Keratinocyte (primary cell): ENCODE data around the gene TMBIM4. TPM values are rescaled to one million over a fixed set of nuclear protein-coding genes. Genes with fewer than 3 reads are reported as not detected.

Source experiments
- DNase-seq: peaks from one replicate; pipeline ENCODE4 v3.0.0-alpha.2; 2011; ENCODE audit warnings: low read depth, missing footprints, low spot score
- FAIRE-seq: peaks from 2 replicates; lab custom pipeline; 2011; peaks lifted over from hg19 to GRCh38; lab: Jason Lieb, UNC
- H2AFZ ChIP-seq: 2 replicates; pipeline ENCODE4 v1.6.0; 2012; ENCODE audit warnings: low read length, control low read depth, inconsistent platforms; ENCODE audit not compliant: control insufficient read depth
- H3K27ac ChIP-seq: 2 replicates; pipeline ENCODE4 v1.5.1; 2011; ENCODE audit warnings: low read length; ENCODE audit not compliant: control insufficient read depth, insufficient read depth
- H3K27me3 ChIP-seq: 3 replicates; pipeline ENCODE4 v1.6.0; 2011; ENCODE audit warnings: low read length; ENCODE audit not compliant: control insufficient read depth, insufficient read depth; ENCODE audit errors: extremely low read depth
- H3K36me3 ChIP-seq, 2 experiments: 2 replicates in 1 of 2; 3 replicates in 1 of 2; pipeline ENCODE4 v1.5.1; 2011; ENCODE audit warnings: low read length in 2 of 2, mild to moderate bottlenecking in 1 of 2; ENCODE audit not compliant: control insufficient read depth in 2 of 2, insufficient read depth in 2 of 2; ENCODE audit errors: extremely low read depth in 1 of 2
- H3K4me1 ChIP-seq: 3 replicates; pipeline ENCODE4 v1.5.1; 2011; ENCODE audit warnings: low read length; ENCODE audit not compliant: control insufficient read depth, insufficient read depth; ENCODE audit errors: extremely low read depth
- H3K4me2 ChIP-seq: 3 replicates; pipeline ENCODE4 v1.6.0; 2011; ENCODE audit warnings: low read depth, low read length; ENCODE audit not compliant: control insufficient read depth, insufficient read depth; ENCODE audit errors: extremely low read depth
- H3K4me3 ChIP-seq, 3 experiments: fragments of 200-600 bp in 1 of 3; sonication (generic) in 1 of 3; 2 replicates in 2 of 3; 3 replicates in 1 of 3; pipeline ENCODE4 v1.5.1; 2011 to 2016; ENCODE audit warnings: low read length in 3 of 3, mild to moderate bottlenecking in 3 of 3, control low read depth in 2 of 3, inconsistent platforms in 1 of 3, low read depth in 1 of 3, mixed read lengths in 1 of 3, mixed run types in 1 of 3, moderate library complexity in 1 of 3; ENCODE audit not compliant: control insufficient read depth in 2 of 3, insufficient read depth in 2 of 3; ENCODE audit errors: extremely low read depth in 1 of 3
- H3K79me2 ChIP-seq: 2 replicates; pipeline ENCODE4 v1.6.0; 2012; ENCODE audit warnings: low read length; ENCODE audit not compliant: control insufficient read depth, insufficient read depth
- H3K9ac ChIP-seq: 3 replicates; pipeline ENCODE4 v1.6.0; 2011; ENCODE audit warnings: low read length; ENCODE audit not compliant: control insufficient read depth, insufficient read depth; ENCODE audit errors: extremely low read depth
- H3K9me1 ChIP-seq: 3 replicates; pipeline ENCODE4 v1.6.0; 2011; ENCODE audit warnings: low read length; ENCODE audit not compliant: control insufficient read depth, insufficient read depth; ENCODE audit errors: extremely low read depth
- H3K9me3 ChIP-seq: 2 replicates; pipeline ENCODE4 v1.5.1; 2012; ENCODE audit warnings: low read depth, low read length; ENCODE audit not compliant: control insufficient read depth
- H4K20me1 ChIP-seq: 3 replicates; pipeline ENCODE4 v1.6.0; 2011; ENCODE audit warnings: low read length; ENCODE audit not compliant: control insufficient read depth, insufficient read depth; ENCODE audit errors: extremely low read depth
- CTCF ChIP-seq, 3 experiments: IDR thresholded peaks in 1 of 3; conservative IDR thresholded peaks in 1 of 3; optimal IDR thresholded peaks in 1 of 3; 2 replicates in 2 of 3; 3 replicates in 1 of 3; pipeline versions ENCODE3 to v1.5.1; 2011; ENCODE audit warnings: low read length in 3 of 3, mild to moderate bottlenecking in 3 of 3, moderate library complexity in 2 of 3, control low read depth in 1 of 3, inconsistent platforms in 1 of 3; ENCODE audit not compliant: insufficient read depth in 2 of 3; ENCODE audit errors: extremely low read depth in 1 of 3
- EZH2 ChIP-seq: IDR thresholded peaks from one replicate; pipeline ENCODE4 v1.6.1; 2012; ENCODE audit warnings: inconsistent platforms, mild to moderate bottlenecking, low read length, moderate library complexity
- dilution Hi-C: fragments of 300-500 bp; cut with MboI; formaldehyde crosslinking; loops from one replicate; pipeline ENCODE4 v1.7.0; 2020; ENCODE audit warnings: low sequenced_read_pairs; ENCODE audit not compliant: extremely low pct_ligation_motif_present
- polyA plus RNA-seq, 5 experiments: library from polyadenylated mRNA; depleted of rRNA in 3 of 5; stranded (reverse) in 3 of 5; stranded (forward) in 1 of 5; unstranded in 1 of 5; fragments of >200 nt; gene quantifications; 1 replicate in 1 of 5; 2 replicates in 3 of 5; 3 replicates in 1 of 5; pipeline versions ENCODE4 v1.2.1 to v1.2.3, GENCODE V29; 2011 to 2012; ENCODE audit warnings: missing spikeins in 2 of 5, low read depth in 1 of 5, low replicate concordance in 1 of 5

Gene TMBIM4
- polyA plus RNA-seq, 1 donor (not counting 4 experiments of a cell fraction or from before 2014, with no cell fraction given) = 111 TPM

- Histone ChIP-seq H4K20me1 (no peaks in the 10 kb centered on the region), H3K27me3 (no peaks in the 10 kb centered on the region), H3K4me2 (no peak overlapping the region), H3K4me1 (no peaks in the 10 kb centered on the region), H3K27ac (no peak overlapping the region), H3K9me3 (no peaks in the 10 kb centered on the region), H3K9me1 (no peaks in the 10 kb centered on the region), H3K4me3 (no peak overlapping the region), H3K79me2 (peaks cover 63% of the 10 kb centered on the region), H3K9ac (no peak overlapping the region), H3K36me3 (peaks cover 0 to 2% of the 10 kb centered on the region in 2 experiments), H2AFZ (no peak overlapping the region)
- dilution Hi-C loops = no loop called here
- FAIRE-seq (no peak), DNase-seq (no peak)
- TF ChIP-seq CTCF (optimal IDR thresholded peaks at IDR 0.05 in 1 of 3, IDR thresholded peaks at IDR 0.05 in 1 of 3, conservative IDR thresholded peaks at IDR 0.05 in 1 of 3; ENCODE audit: extremely low read depth in 1 of 3, insufficient read depth in 2 of 3, low read length in 3 of 3) (no peak), EZH2 (no peak)
Observed at GRCh38 chr12:66162701-66163100, 7.1 kb downstream of the TMBIM4 start.

GRCh38 chr12:66160704-66161103 is 9.1 kb downstream of the TMBIM4 start:
- H3K9me1 ChIP-seq = no peaks in the 10 kb centered on the region
- dilution Hi-C loops = no loop called here
- H3K36me3 ChIP-seq = peaks cover 0 to 2% of the 10 kb centered on the region in 2 experiments
- H3K9ac ChIP-seq = no peak overlapping the region
- DNase-seq (no peak), FAIRE-seq (no peak)
- H3K27me3 ChIP-seq = no peaks in the 10 kb centered on the region
- H2AFZ ChIP-seq = no peak overlapping the region
- H3K4me3 ChIP-seq = no peak overlapping the region
- H4K20me1 ChIP-seq = no peaks in the 10 kb centered on the region
- no peaks in the 10 kb centered on the region for H3K9me3 ChIP-seq
- TF ChIP-seq CTCF (optimal IDR thresholded peaks at IDR 0.05 in 1 of 3, IDR thresholded peaks at IDR 0.05 in 1 of 3, conservative IDR thresholded peaks at IDR 0.05 in 1 of 3; ENCODE audit: extremely low read depth in 1 of 3, insufficient read depth in 2 of 3, low read length in 3 of 3) = no peak
- TF ChIP-seq EZH2 = no peak
- peaks cover 46% of the 10 kb centered on the region for H3K79me2 ChIP-seq
- H3K27ac ChIP-seq = no peak overlapping the region
- no peak overlapping the region for H3K4me2 ChIP-seq
- no peaks in the 10 kb centered on the region for H3K4me1 ChIP-seq
